HG03558 (cell line): ENCODE measurements around the gene HK3.

Experiments used
- ATAC-seq: cut with Tn5 transposase; IDR thresholded peaks from one replicate; pipeline ENCODE4 v1.9.1; 2021; ENCODE audit warnings: moderate number of reproducible peaks; ENCODE audit not compliant: unreplicated experiment; ENCODE audit errors: extremely low read depth

The HK3 gene

GRCh38 chr5:176886336-176887251, 12.6 kb downstream of the HK3 start:
- ATAC-seq = no peak

GRCh38 chr5:176884571-176884890, 14.6 kb downstream of the HK3 start:
- ATAC-seq = no peak

- ATAC-seq = no peak
These were observed 15.2 kb downstream of the HK3 start for GRCh38 chr5:176883700-176884570.

- ATAC-seq = no peak
These were observed 16.6 kb downstream of the HK3 start for GRCh38 chr5:176882567-176882903.

- no peak for ATAC-seq
These were observed 17.2 kb downstream of the HK3 start for GRCh38 chr5:176881816-176882566.

- no peak for ATAC-seq
These were observed 18.0 kb downstream of the HK3 start for GRCh38 chr5:176881021-176881749.

GRCh38 chr5:176880366-176881020, 18.7 kb downstream of the HK3 start:
- ATAC-seq = no peak

- no peak for ATAC-seq
These were observed 19.3 kb downstream of the HK3 start for GRCh38 chr5:176879663-176880361.

- ATAC-seq = no peak
These were observed 20.1 kb downstream of the HK3 start for GRCh38 chr5:176878906-176879662.

- no peak for ATAC-seq
These were observed 20.7 kb downstream of the HK3 start for GRCh38 chr5:176878463-176878862.

GRCh38 chr5:176877793-176878331, 21.3 kb downstream of the HK3 start:
- ATAC-seq = no peak

GRCh38 chr5:176876506-176877431, 22.4 kb downstream of the HK3 start:
- ATAC-seq = no peak

GRCh38 chr5:176875783-176876505, 23.2 kb downstream of the HK3 start:
- no peak for ATAC-seq

- ATAC-seq = no peak
These were observed 24.1 kb downstream of the HK3 start for GRCh38 chr5:176875014-176875550.

GRCh38 chr5:176874198-176874780, 24.9 kb downstream of the HK3 start:
- no peak for ATAC-seq
